Transverse colon (tissue), 4 donors: ENCODE measurements around the gene NR3C2. TPM values are rescaled to one million over a fixed set of nuclear protein-coding genes. Genes with fewer than 3 reads are reported as not detected.
"Not testable (repeated sequence)": the region's sequence is repeated elsewhere in the genome, so short reads cannot be mapped to it uniquely, and the experiment has no call there.

ENCODE experiments used
- DNase-seq: peaks from one replicate; pipeline ENCODE4 v3.0.0-alpha.2; 2019
- H3K27ac ChIP-seq, 4 donors: fragments of 200-600 bp; sonication (generic); 2 replicates each; pipeline ENCODE4 v1.5.1; 2016 to 2018; ENCODE audit warnings: inconsistent platforms in 4 of 4
- H3K27me3 ChIP-seq: fragments of 200-600 bp; sonication (generic); 2 replicates; pipeline ENCODE4 v1.5.1; 2017; ENCODE audit warnings: inconsistent platforms
- H3K36me3 ChIP-seq, 4 donors: fragments of 200-600 bp; sonication (generic); 2 replicates each; pipeline ENCODE4 v1.5.1; 2017 to 2019; ENCODE audit warnings: inconsistent platforms in 4 of 4
- H3K4me1 ChIP-seq, 4 donors: fragments of 200-600 bp; sonication (generic); 2 replicates each; pipeline ENCODE4 v1.5.1; 2017 to 2020; ENCODE audit warnings: inconsistent platforms in 4 of 4
- H3K4me3 ChIP-seq, 4 donors: fragments of 200-600 bp; sonication (generic); 1 replicate in 1 of 4; 2 replicates in 3 of 4; pipeline versions ENCODE4 v1.5.1 to v1.6.1; 2017 to 2019; ENCODE audit warnings: inconsistent platforms in 4 of 4
- H3K9me3 ChIP-seq, 2 donors: fragments of 200-600 bp; sonication (generic); 2 replicates each; pipeline ENCODE4 v1.5.1; 2017 to 2019; ENCODE audit warnings: inconsistent platforms in 2 of 2
- EP300 ChIP-seq: sonication (generic); formaldehyde crosslinking; IDR thresholded peaks from one replicate; pipeline ENCODE4 v1.6.1; 2017; ENCODE audit warnings: antibody characterized with exemption, low read depth
- POLR2A ChIP-seq: fragments of 450-650 bp; IDR thresholded peaks from one replicate; pipeline ENCODE4 v1.6.1; 2016; ENCODE audit warnings: antibody characterized with exemption, mild to moderate bottlenecking, moderate library complexity
- POLR2AphosphoS5 ChIP-seq, 3 donors: sonication (generic); formaldehyde crosslinking; IDR thresholded peaks; one replicate each; pipeline ENCODE4 v1.6.1; 2016; ENCODE audit warnings: antibody characterized with exemption in 3 of 3
- WGBS, 2 donors: methylation state at CpG; one replicate each; pipeline ENCODE4 v1.1.5; 2018; ENCODE audit warnings: low coverage in 1 of 2; 5-methylcytosine and 5-hydroxymethylcytosine counted together
- in situ Hi-C, 4 donors: fragments of 200-750 bp; cut with MboI; loops; one replicate each; pipeline versions ENCODE4 v1.15.0 to v1.15.1; 2017; ENCODE audit warnings: low sequenced_read_pairs in 3 of 4, low pct_ligation_motif_present in 1 of 4, low pct_unique_long_range_greater_than_20kb in 1 of 4
- intact Hi-C: fragments of 100-400 bp; cut with DNase I; formaldehyde crosslinking; loops from one replicate; pipeline ENCODE4 v1.15.1; 2023; ENCODE audit warnings: low total_unique reads
- total RNA-seq, 4 donors: library from RNA; depleted of rRNA; stranded (reverse); fragments of >200 nt; gene quantifications; one replicate each; pipeline ENCODE4 v1.1.0, GENCODE V29; 2016
- TF ChIP-seq, protein P1 (sequence below), 5 experiments: fragments of 200-600 bp in 3 of 5; fragments of 450-650 bp in 2 of 5; sonication (generic) in 3 of 5; IDR thresholded peaks; 1 replicate in 2 of 5; 2 replicates in 3 of 5; pipeline ENCODE4 v1.5.1; 2016 to 2017; ENCODE audit warnings: antibody characterized with exemption in 5 of 5, inconsistent platforms in 3 of 5, mild to moderate bottlenecking in 2 of 5, moderate library complexity in 1 of 5

NR3C2 gene
- total RNA-seq, 4 donors from 2014 or later: 55.5 to 147 (median 125) TPM

DNA sequence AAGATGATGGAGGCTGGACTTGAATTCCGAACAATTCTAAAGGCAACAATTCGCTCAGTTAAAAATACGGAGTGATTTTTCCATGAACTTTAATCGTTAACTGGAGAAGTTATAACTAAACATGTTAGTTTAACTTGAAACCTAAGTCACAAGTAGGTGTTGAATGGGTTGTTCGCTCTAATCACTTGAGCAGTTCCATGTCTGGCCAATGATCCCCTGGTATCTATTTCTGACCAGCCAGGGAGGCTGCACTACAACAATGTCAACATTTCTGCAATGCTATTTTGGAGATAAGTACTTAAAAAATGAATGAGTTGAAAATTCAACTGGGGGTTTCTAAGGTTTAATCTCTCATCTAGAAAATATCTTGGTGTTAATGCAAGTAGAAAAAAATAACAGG, 112.5 kb downstream of the NR3C2 start:
- Histone ChIP-seq H3K27ac (no peak overlapping the region), H3K4me1 (peaks cover 0 to 10% (median 3%) of the 10 kb centered on the region in 4 donors), H3K4me3 (no peak overlapping the region), H3K27me3 (no peaks in the 10 kb centered on the region), H3K36me3 (no peaks in the 10 kb centered on the region), H3K9me3 (no peaks in the 10 kb centered on the region)
- in situ Hi-C loops (no loop called here), intact Hi-C loops (no loop called here)
- WGBS, 2 donors: 91 to 95% methylated on average over 5 of the region's 5 CpGs
- TF ChIP-seq POLR2AphosphoS5 (IDR thresholded peaks at IDR 0.05) (no peak), POLR2A (no peak), EP300 (no peak)
- TF ChIP-seq, protein P1, sequence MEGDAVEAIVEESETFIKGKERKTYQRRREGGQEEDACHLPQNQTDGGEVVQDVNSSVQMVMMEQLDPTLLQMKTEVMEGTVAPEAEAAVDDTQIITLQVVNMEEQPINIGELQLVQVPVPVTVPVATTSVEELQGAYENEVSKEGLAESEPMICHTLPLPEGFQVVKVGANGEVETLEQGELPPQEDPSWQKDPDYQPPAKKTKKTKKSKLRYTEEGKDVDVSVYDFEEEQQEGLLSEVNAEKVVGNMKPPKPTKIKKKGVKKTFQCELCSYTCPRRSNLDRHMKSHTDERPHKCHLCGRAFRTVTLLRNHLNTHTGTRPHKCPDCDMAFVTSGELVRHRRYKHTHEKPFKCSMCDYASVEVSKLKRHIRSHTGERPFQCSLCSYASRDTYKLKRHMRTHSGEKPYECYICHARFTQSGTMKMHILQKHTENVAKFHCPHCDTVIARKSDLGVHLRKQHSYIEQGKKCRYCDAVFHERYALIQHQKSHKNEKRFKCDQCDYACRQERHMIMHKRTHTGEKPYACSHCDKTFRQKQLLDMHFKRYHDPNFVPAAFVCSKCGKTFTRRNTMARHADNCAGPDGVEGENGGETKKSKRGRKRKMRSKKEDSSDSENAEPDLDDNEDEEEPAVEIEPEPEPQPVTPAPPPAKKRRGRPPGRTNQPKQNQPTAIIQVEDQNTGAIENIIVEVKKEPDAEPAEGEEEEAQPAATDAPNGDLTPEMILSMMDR (IDR thresholded peaks at IDR 0.05): no peak
- no peak for DNase-seq

DNA sequence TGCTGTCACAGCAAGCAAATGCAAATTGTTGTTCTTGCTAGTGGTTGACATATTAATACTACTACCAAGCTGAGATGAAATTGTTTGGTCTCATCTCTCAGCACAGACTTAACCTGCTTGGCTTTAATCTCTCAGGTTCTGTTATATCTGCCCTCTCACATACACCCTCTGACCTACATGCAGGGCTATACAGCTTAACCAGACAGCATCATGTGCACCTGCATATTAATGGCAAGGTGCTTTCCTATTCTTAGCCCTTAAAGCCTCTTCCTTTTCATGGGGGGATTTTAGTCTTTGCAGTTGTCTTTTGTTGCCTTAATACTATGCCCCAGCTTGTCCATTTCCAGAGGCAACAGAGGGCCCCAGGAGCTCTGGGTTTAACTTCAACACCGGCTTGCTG, 114.5 kb downstream of the NR3C2 start:
- Histone ChIP-seq H3K4me1 (peaks cover 0 to 10% (median 3%) of the 10 kb centered on the region in 4 donors), H3K27me3 (no peaks in the 10 kb centered on the region), H3K4me3 (no peak overlapping the region), H3K36me3 (no peaks in the 10 kb centered on the region), H3K27ac (no peak overlapping the region), H3K9me3 (no peaks in the 10 kb centered on the region)
- DNase-seq: no peak
- 91% methylated on average over 1 of the region's 1 CpG; no CpG with 5 or more reads in 1 of the 2 donors for WGBS, 2 donors
- TF ChIP-seq EP300: no peak
- TF ChIP-seq, protein P1 (IDR thresholded peaks at IDR 0.05): no peak
- no peak for TF ChIP-seq POLR2A
- TF ChIP-seq POLR2AphosphoS5 (IDR thresholded peaks at IDR 0.05): no peak
- intact Hi-C loops: no loop called here
- in situ Hi-C loops: no loop called here

DNA sequence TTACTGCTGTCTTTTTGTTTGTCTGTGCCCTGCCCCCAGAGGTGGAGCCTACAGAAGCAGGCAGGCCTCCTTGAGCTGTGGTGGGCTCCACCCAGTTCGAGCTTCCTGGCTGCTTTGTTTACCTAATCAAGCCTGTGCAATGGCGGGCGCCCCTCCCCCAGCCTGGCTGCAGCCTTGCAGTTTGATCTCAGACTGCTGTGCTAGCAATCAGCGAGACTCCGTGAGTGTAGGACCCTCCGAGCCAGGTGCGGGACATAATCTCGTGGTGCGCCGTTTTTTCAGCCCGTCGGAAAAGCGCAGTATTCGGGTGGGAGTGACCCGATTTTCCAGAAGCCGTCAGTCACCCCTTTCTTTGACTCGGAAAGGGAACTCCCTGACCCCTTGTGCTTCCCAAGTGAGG, 118.9 kb downstream of the NR3C2 start:
- H3K36me3 ChIP-seq, H3K4me1 ChIP-seq, in situ Hi-C loops, H3K9me3 ChIP-seq, H3K4me3 ChIP-seq, intact Hi-C loops, H3K27me3 ChIP-seq, H3K27ac ChIP-seq, DNase-seq: not testable (repeated sequence)
- whole genome bisulfite sequencing, 2 donors: 95% methylated on average over 3 of the region's 17 CpGs; no CpG with 5 or more reads in 1 of the 2 donors

DNA sequence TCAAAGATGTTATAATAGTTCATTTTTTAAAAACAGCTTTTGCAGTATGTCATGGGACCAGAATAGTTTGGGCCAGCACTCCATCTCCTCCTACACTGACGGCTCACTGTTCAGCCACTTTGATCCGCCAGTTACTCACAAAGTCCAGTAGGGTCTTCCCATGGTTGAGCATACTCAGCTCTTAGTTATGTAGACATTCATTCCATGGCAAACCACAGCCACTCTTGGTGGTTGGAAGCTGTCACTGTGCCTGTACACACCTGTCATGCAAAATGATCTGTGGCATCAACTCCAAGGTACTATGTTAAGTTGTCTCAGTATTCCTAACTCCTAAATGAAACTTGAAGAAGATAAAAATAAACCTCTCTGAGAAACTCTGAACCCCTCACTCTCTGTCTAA, 127.2 kb downstream of the NR3C2 start:
- DNase-seq: no peak
- 85 to 94% methylated on average over 2 of the region's 2 CpGs for WGBS, 2 donors
- TF ChIP-seq POLR2AphosphoS5 (IDR thresholded peaks at IDR 0.05) (no peak), EP300 (no peak), POLR2A (no peak)
- TF ChIP-seq, protein P1 (IDR thresholded peaks at IDR 0.05): no peak
- in situ Hi-C loops (no loop called here), intact Hi-C loops (no loop called here)
- peaks cover 0 to 16% (median 0%) of the 10 kb centered on the region in 4 donors for H3K4me1 ChIP-seq
- no peak overlapping the region for H3K27ac ChIP-seq
- no peaks in the 10 kb centered on the region for H3K9me3 ChIP-seq
- H3K4me3 ChIP-seq: no peak overlapping the region
- no peaks in the 10 kb centered on the region for H3K27me3 ChIP-seq
- no peaks in the 10 kb centered on the region for H3K36me3 ChIP-seq

DNA sequence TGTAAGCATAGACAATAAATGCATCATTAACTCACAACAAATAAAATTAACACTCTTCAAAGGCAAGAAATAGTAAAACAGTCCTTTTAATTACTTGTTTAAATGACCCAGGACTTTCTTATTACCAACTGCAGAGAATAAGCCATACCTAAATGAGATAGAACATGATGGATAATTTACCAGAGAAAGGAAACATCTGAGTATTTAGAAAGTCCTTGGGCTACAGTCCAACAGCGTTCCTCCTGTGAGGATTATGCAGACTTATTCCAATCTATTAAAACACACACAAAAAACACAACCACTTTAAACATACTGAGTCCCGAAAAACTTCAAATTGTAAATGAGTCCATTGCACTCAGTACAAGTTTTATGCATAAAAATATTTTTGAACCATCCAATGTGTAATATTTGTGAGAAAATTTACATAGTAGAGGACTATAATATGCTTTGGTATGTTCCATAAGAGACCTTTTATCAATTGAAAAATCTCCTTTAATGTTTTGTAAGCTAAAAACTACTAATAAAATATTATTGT, 129.2 kb downstream of the NR3C2 start:
- WGBS, 2 donors: 38 to 52% methylated on average over 2 of the region's 2 CpGs
- DNase-seq: no peak
- no peaks in the 10 kb centered on the region for H3K27me3 ChIP-seq
- no peak overlapping the region for H3K27ac ChIP-seq
- intact Hi-C loops (no loop called here), in situ Hi-C loops (no loop called here)
- peaks cover 0 to 16% (median 0%) of the 10 kb centered on the region in 4 donors for H3K4me1 ChIP-seq
- no peaks in the 10 kb centered on the region for H3K9me3 ChIP-seq
- no peaks in the 10 kb centered on the region for H3K36me3 ChIP-seq
- H3K4me3 ChIP-seq: no peak overlapping the region
- TF ChIP-seq EP300 (no peak), POLR2A (no peak), POLR2AphosphoS5 (IDR thresholded peaks at IDR 0.05) (no peak)
- TF ChIP-seq, protein P1 (IDR thresholded peaks at IDR 0.05): no peak
